ENCODE results near the gene RANBP17. TPM values are rescaled to one million over a fixed set of nuclear protein-coding genes. Genes with fewer than 3 reads are reported as not detected.

RANBP17 gene
- total and polyA plus RNA-seq, 2 of the 4 experiments (the other 2 are of a cell fraction) = 8.2 to 29.0 TPM

DNA sequence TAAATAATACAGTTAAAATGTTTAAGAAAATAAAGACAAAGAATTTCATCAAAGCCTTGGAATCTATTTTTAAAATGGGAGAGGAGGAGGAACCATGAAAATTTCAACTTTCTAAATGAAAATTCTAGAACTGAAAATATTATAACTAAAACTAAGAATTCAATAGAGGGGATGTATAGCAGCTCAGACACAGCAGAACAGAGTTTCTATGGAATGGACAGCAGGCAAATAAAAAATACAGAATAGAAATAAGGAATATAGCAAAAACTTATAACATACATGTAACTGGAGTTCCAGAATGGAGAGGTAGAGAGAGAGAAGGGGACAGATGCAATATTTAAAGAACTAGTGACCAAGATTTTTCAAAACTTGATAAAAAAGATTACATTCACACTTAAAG is 1.4 kb upstream of the RANBP17 start:
- Histone ChIP-seq H2BK5ac (ENCODE audit: low read depth, low read length, poor library complexity, severe bottlenecking) (no peak overlapping the region), H3K9me1 (ENCODE audit: insufficient read depth, low read length) (peaks cover 4% of the 10 kb centered on the region; the same call in 1 of the 2 replicates), H3K18ac (ENCODE audit: low read depth, low read length) (no peak overlapping the region), H3K4me2 (ENCODE audit: low read depth, low read length) (no peak overlapping the region), H2AFZ (replicated peaks; ENCODE audit: low read length, poor library complexity) (no peak overlapping the region), H3K4me1 (ENCODE audit: control insufficient read depth, insufficient read depth, low read length) (peaks cover 7% of the 10 kb centered on the region), H3K27ac (ENCODE audit: insufficient read depth, low read length) (no peak overlapping the region), H3K36me3 (ENCODE audit: control insufficient read depth, insufficient read depth, low read length) (no peaks in the 10 kb centered on the region), H2BK20ac (ENCODE audit: low read depth, low read length) (no peak overlapping the region), H2BK120ac (ENCODE audit: low read depth, low read length) (no peak overlapping the region), H4K20me1 (ENCODE audit: insufficient read depth, low read length) (no peaks in the 10 kb centered on the region), H3K79me1 (ENCODE audit: low read depth in 1 of 2, low read length in 2 of 2) (peaks cover 9 to 23% of the 10 kb centered on the region in 2 experiments), H4K8ac (ENCODE audit: low read depth in 2 of 2, low read length in 2 of 2) (no peak overlapping the region), H3K4me3 (ENCODE audit: insufficient read depth, low read depth, low read length) (no peak overlapping the region), H3K9ac (ENCODE audit: low read depth, low read length) (no peak overlapping the region), H3K27me3 (ENCODE audit: control insufficient read depth, insufficient read depth, low read length) (no peaks in the 10 kb centered on the region), H3K23ac (ENCODE audit: low read depth, low read length) (no peak overlapping the region), H2BK15ac (ENCODE audit: low read depth, low read length) (no peak overlapping the region), H3K56ac (ENCODE audit: extremely low read depth, insufficient read depth, low read length) (no peak overlapping the region), H3K14ac (replicated peaks; ENCODE audit: low read depth, low read length) (no peak overlapping the region), H3K9me3 (ENCODE audit: control insufficient read depth, insufficient read depth, low read length) (peaks cover 11% of the 10 kb centered on the region), H4K5ac (ENCODE audit: low read depth, low read length) (no peak overlapping the region), H2AK9ac (replicated peaks; ENCODE audit: low read depth, low read length, poor library complexity) (no peak overlapping the region), H2AK5ac (ENCODE audit: low read depth, low read length) (no peak overlapping the region), H3K4ac (ENCODE audit: low read depth, low read length) (no peak overlapping the region), H4K91ac (ENCODE audit: insufficient read depth, low read depth, low read length) (no peak overlapping the region)
- no peak for DNase-seq
- intact Hi-C loops (cut with micrococcal nuclease) (no loop called here), dilution Hi-C loops (cut with HindIII; ENCODE audit: low sequenced_read_pairs, unreplicated experiment) (no loop called here), in situ Hi-C loops (cut with MboI; ENCODE audit: low sequenced_read_pairs) (no loop called here)
- no TSS peak for BruUV-seq (replicated peaks)
- POLR2A ChIA-PET (ENCODE audit: unreplicated experiment) = no interaction called here
- ATAC-seq (ENCODE audit: low read depth) = no peak
- CTCF ChIA-PET = no interaction called here
- TF ChIP-seq RAD21 (IDR thresholded peaks at IDR 0.05; ENCODE audit: low read length) (no peak), RCOR1 (IDR thresholded peaks at IDR 0.05; ENCODE audit: insufficient replicate concordance, low read length) (no peak), NFE2L2 (IDR thresholded peaks at IDR 0.05; ENCODE audit: low read depth, low read length) (no peak), CHD1 (IDR thresholded peaks at IDR 0.05; ENCODE audit: low read depth, low read length) (no peak), MAZ (IDR thresholded peaks at IDR 0.05; ENCODE audit: borderline replicate concordance, low read depth, low read length) (no peak), MXI1 (IDR thresholded peaks at IDR 0.05; ENCODE audit: borderline replicate concordance, low read depth, low read length) (no peak), CEBPB (IDR thresholded peaks at IDR 0.05; ENCODE audit: low read depth, low read length) (no peak)

Measured in IMR-90 (cell line).